ENCODE data around the gene NMBR.
"Not testable (repeated sequence)": the region's sequence is repeated elsewhere in the genome, so short reads cannot be mapped to it uniquely, and the experiment has no call there.

GRCh38 chr6:142141531-142141930 is 5.4 kb downstream of the NMBR start:
- TF ChIP-seq EZH2 (IDR thresholded peaks at IDR 0.05; ENCODE audit: insufficient read depth, poor library complexity, severe bottlenecking); EZH2phosphoT487 (IDR thresholded peaks at IDR 0.05; ENCODE audit: insufficient read depth, low read depth): not testable (repeated sequence)
